Adrenal gland (tissue), 5 donors: Measurements from ENCODE around the gene WWOX.

Source experiments
- POLR2A ChIP-seq, 2 donors: fragments of 450-650 bp; IDR thresholded peaks; one replicate each; pipeline ENCODE4 v1.6.1; 2017; ENCODE audit warnings: antibody characterized with exemption in 2 of 2, mild to moderate bottlenecking in 2 of 2, moderate library complexity in 1 of 2
- TF ChIP-seq, protein P1 (sequence below), 6 experiments: fragments of 450-650 bp in 4 of 6; fragments of 200-600 bp in 2 of 6; sonication (generic) in 1 of 6; IDR thresholded peaks; 1 replicate in 5 of 6; 2 replicates in 1 of 6; pipeline versions ENCODE4 v1.5.1 to v1.8.0; 2016 to 2021; ENCODE audit warnings: antibody characterized with exemption in 6 of 6, mild to moderate bottlenecking in 2 of 6, moderate library complexity in 1 of 6
- donor health status: DM: no; HTN: no; CAD: no.

DNA sequence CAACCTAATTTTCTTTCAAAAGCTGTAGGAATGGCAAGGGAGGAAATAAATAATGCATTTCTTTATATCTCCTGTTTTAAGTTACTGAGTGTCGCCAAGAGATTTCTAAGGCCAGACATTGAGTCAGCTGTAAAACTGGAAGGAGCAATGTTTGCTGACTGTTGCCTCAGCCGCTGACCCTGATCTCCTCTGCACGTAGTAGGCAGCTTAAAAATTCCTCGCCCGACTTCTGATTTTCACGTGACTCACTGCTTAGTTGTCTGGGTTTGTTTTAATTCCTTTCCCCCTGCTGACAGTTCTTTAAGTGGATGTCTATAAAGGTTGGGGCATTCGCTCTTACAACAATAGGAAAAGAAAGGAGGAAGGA is 100.6 kb downstream of the WWOX start:
- TF ChIP-seq, protein P1, sequence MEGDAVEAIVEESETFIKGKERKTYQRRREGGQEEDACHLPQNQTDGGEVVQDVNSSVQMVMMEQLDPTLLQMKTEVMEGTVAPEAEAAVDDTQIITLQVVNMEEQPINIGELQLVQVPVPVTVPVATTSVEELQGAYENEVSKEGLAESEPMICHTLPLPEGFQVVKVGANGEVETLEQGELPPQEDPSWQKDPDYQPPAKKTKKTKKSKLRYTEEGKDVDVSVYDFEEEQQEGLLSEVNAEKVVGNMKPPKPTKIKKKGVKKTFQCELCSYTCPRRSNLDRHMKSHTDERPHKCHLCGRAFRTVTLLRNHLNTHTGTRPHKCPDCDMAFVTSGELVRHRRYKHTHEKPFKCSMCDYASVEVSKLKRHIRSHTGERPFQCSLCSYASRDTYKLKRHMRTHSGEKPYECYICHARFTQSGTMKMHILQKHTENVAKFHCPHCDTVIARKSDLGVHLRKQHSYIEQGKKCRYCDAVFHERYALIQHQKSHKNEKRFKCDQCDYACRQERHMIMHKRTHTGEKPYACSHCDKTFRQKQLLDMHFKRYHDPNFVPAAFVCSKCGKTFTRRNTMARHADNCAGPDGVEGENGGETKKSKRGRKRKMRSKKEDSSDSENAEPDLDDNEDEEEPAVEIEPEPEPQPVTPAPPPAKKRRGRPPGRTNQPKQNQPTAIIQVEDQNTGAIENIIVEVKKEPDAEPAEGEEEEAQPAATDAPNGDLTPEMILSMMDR (IDR thresholded peaks at IDR 0.05): no peak
- TF ChIP-seq POLR2A (IDR thresholded peaks at IDR 0.05): no peak
